MM.1S (cell line): ENCODE data around the gene LBR.

ENCODE experiments used
- DNase-seq: peaks from one replicate; pipeline ENCODE4 v3.0.0-alpha.2; 2015
- H2AFZ ChIP-seq: fragments of 300-600 bp; sonication (generic); 2 replicates; pipeline ENCODE4 v1.6.0; 2016; ENCODE audit warnings: antibody characterized with exemption, low read length
- H3F3A ChIP-seq: fragments of 300-600 bp; sonication (generic); 2 replicates; pipeline ENCODE4 v1.6.1; 2016; ENCODE audit warnings: mild to moderate bottlenecking, antibody characterized with exemption, low read length, moderate library complexity, mixed read lengths; ENCODE audit not compliant: insufficient read depth
- H3K27ac ChIP-seq: fragments of 300-600 bp; sonication (generic); 2 replicates; pipeline ENCODE4 v1.5.1; 2016; ENCODE audit warnings: mild to moderate bottlenecking, low read length
- H3K27me3 ChIP-seq: fragments of 300-600 bp; sonication (generic); replicated peaks from 2 replicates; pipeline ENCODE4 v1.6.0; 2016; ENCODE audit warnings: low read length; ENCODE audit not compliant: insufficient read depth
- H3K36me3 ChIP-seq: fragments of 300-600 bp; sonication (generic); replicated peaks from 2 replicates; pipeline ENCODE4 v1.6.1; 2016; ENCODE audit warnings: mild to moderate bottlenecking, low read length, mixed read lengths; ENCODE audit not compliant: insufficient read depth
- H3K4me1 ChIP-seq: fragments of 300-600 bp; sonication (generic); 2 replicates; pipeline ENCODE4 v1.6.1; 2016; ENCODE audit warnings: low read length, mixed read lengths
- H3K4me2 ChIP-seq: fragments of 300-600 bp; sonication (generic); 2 replicates; pipeline ENCODE4 v1.6.0; 2016; ENCODE audit warnings: low read depth, low read length
- H3K4me3 ChIP-seq: fragments of 300-600 bp; sonication (generic); 2 replicates; pipeline ENCODE4 v1.5.1; 2016; ENCODE audit warnings: low read length, mixed read lengths
- H3K79me2 ChIP-seq: fragments of 300-600 bp; sonication (generic); 2 replicates; pipeline ENCODE4 v1.6.1; 2016; ENCODE audit warnings: mixed run types, low read length, mixed read lengths
- H3K9ac ChIP-seq: fragments of 300-600 bp; sonication (generic); 2 replicates; pipeline ENCODE4 v1.6.1; 2016; ENCODE audit warnings: low read length, mixed read lengths
- H3K9me2 ChIP-seq: fragments of 300-600 bp; sonication (generic); replicated peaks from 2 replicates; pipeline ENCODE4 v1.6.1; 2016; ENCODE audit warnings: mild to moderate bottlenecking, low read length, mixed read lengths; ENCODE audit not compliant: insufficient read depth
- H3K9me3 ChIP-seq: fragments of 300-600 bp; sonication (generic); replicated peaks from 2 replicates; pipeline ENCODE4 v1.6.1; 2016; ENCODE audit warnings: mild to moderate bottlenecking, low read length, mixed read lengths; ENCODE audit not compliant: insufficient read depth
- H4K20me1 ChIP-seq: fragments of 300-600 bp; sonication (generic); 2 replicates; pipeline ENCODE4 v1.6.1; 2016; ENCODE audit warnings: mild to moderate bottlenecking, low read length, moderate library complexity, mixed read lengths; ENCODE audit not compliant: insufficient read depth
- CTCF ChIP-seq: fragments of 300-600 bp; sonication (generic); IDR thresholded peaks from 2 replicates; pipeline ENCODE4 v1.5.1; 2016; ENCODE audit warnings: antibody characterized with exemption, low read length, mixed read lengths
- EZH2 ChIP-seq: fragments of 300-600 bp; sonication (generic); optimal IDR thresholded peaks from 2 replicates; pipeline ENCODE3; 2017; ENCODE audit warnings: low read depth, mild to moderate bottlenecking, antibody characterized with exemption, low read length, mixed read lengths
- EZH2phosphoT487 ChIP-seq: fragments of 300-600 bp; sonication (generic); IDR thresholded peaks from 2 replicates; pipeline ENCODE4 v1.6.1; 2018; ENCODE audit warnings: antibody characterized with exemption, low read length

Gene LBR

GRCh38 chr1:225410036-225410435, 17.8 kb downstream of the LBR start:
- DNase-seq, result no peak
- no peaks in the 10 kb centered on the region for H3K4me1 ChIP-seq
- H3K27ac ChIP-seq, result no peak overlapping the region
- no peaks in the 10 kb centered on the region for H4K20me1 ChIP-seq
- no peaks in the 10 kb centered on the region for H3K27me3 ChIP-seq
- H3K9me3 ChIP-seq, result no peaks in the 10 kb centered on the region
- no peaks in the 10 kb centered on the region for H3K9me2 ChIP-seq
- TF ChIP-seq EZH2 (no peak), CTCF (no peak), EZH2phosphoT487 (no peak)
- H3K9ac ChIP-seq, result no peak overlapping the region
- peaks cover 59% of the 10 kb centered on the region for H3K36me3 ChIP-seq
- no peak overlapping the region for H3K4me2 ChIP-seq
- H2AFZ ChIP-seq, result no peak overlapping the region
- H3K4me3 ChIP-seq, result no peak overlapping the region
- H3K79me2 ChIP-seq, result peaks cover 80% of the 10 kb centered on the region
- H3F3A ChIP-seq, result no peaks in the 10 kb centered on the region

- peaks cover 74% of the 10 kb centered on the region for H3K79me2 ChIP-seq
- H3K9ac ChIP-seq, result no peak overlapping the region
- H3K36me3 ChIP-seq, result peaks cover 50% of the 10 kb centered on the region
- no peak overlapping the region for H3K4me2 ChIP-seq
- no peak overlapping the region for H3K4me3 ChIP-seq
- DNase-seq, result no peak
- H3K27me3 ChIP-seq, result no peaks in the 10 kb centered on the region
- no peak overlapping the region for H2AFZ ChIP-seq
- no peaks in the 10 kb centered on the region for H3K4me1 ChIP-seq
- no peaks in the 10 kb centered on the region for H4K20me1 ChIP-seq
- no peaks in the 10 kb centered on the region for H3K9me2 ChIP-seq
- no peak overlapping the region for H3K27ac ChIP-seq
- no peaks in the 10 kb centered on the region for H3F3A ChIP-seq
- TF ChIP-seq EZH2 (no peak), EZH2phosphoT487 (no peak), CTCF (no peak)
- no peaks in the 10 kb centered on the region for H3K9me3 ChIP-seq
These were observed 18.8 kb downstream of the LBR start for GRCh38 chr1:225409051-225409450.

- H3K79me2 ChIP-seq, result peaks cover 67% of the 10 kb centered on the region
- peaks cover 43% of the 10 kb centered on the region for H3K36me3 ChIP-seq
- H3K4me2 ChIP-seq, result no peak overlapping the region
These were observed 19.6 kb downstream of the LBR start for GRCh38 chr1:225408249-225408648.

More at GRCh38 chr1:225408249-225408648, 19.6 kb downstream of the LBR start:
- Histone ChIP-seq H3K9me3 (no peaks in the 10 kb centered on the region), H3K9me2 (no peaks in the 10 kb centered on the region), H3K4me1 (no peaks in the 10 kb centered on the region), H3K9ac (no peak overlapping the region), H3K27ac (no peak overlapping the region), H3F3A (no peaks in the 10 kb centered on the region), H3K4me3 (no peak overlapping the region), H3K27me3 (no peaks in the 10 kb centered on the region), H4K20me1 (no peaks in the 10 kb centered on the region), H2AFZ (no peak overlapping the region)
- no peak for DNase-seq
- TF ChIP-seq EZH2phosphoT487 (no peak), EZH2 (no peak), CTCF (no peak)
